ENCODE results near the gene B3GAT1. TPM values are rescaled to one million over a fixed set of nuclear protein-coding genes. Genes with fewer than 3 reads are reported as not detected.

The B3GAT1 gene
- total RNA-seq, 4 donors from 2014 or later, result 0.14 to 0.16 TPM; not detected in 2

DNA sequence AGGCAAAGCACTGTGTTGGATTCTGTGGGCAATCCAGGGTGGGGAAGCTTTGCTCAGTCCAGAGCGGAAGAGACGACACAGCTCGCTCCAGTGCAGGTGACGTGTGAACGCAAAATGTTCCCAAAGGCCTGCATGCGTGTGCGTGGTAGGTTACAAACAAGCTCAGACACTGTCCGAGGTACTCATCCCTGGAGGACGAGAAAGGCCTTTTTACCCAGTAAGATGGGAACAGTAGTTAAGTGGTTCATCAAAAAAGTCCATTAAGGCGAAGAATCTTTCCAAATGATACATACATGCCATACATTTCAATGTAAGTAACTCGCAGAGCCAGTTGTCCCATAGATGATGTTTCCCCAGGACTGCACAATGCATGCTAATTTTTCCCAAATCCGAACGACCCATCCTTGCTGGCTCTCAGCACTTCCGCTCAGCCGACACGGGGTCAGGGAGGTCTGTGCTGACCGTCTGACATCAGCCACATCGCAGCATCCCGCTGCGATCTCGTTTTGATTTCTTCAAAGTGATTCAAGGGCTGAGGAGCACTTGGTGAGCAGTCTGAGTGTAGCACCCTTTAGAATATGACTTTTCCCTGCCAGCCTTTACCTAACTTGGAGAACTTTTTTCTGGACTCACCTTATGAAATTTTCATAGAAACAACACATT is 19.0 kb downstream of the B3GAT1 start:
- intact Hi-C loops (cut with DNase I; ENCODE audit: low total_unique reads) (no loop called here), in situ Hi-C loops (cut with MboI; ENCODE audit: low pct_ligation_motif_present in 1 of 4, low pct_unique_long_range_greater_than_20kb in 1 of 4, low sequenced_read_pairs in 3 of 4) (no loop called here)
- no peak overlapping the region for H3K4me3 ChIP-seq
- DNase-seq, result no peak
- no peak for TF ChIP-seq POLR2A (IDR thresholded peaks at IDR 0.05)
- TF ChIP-seq, protein P1, sequence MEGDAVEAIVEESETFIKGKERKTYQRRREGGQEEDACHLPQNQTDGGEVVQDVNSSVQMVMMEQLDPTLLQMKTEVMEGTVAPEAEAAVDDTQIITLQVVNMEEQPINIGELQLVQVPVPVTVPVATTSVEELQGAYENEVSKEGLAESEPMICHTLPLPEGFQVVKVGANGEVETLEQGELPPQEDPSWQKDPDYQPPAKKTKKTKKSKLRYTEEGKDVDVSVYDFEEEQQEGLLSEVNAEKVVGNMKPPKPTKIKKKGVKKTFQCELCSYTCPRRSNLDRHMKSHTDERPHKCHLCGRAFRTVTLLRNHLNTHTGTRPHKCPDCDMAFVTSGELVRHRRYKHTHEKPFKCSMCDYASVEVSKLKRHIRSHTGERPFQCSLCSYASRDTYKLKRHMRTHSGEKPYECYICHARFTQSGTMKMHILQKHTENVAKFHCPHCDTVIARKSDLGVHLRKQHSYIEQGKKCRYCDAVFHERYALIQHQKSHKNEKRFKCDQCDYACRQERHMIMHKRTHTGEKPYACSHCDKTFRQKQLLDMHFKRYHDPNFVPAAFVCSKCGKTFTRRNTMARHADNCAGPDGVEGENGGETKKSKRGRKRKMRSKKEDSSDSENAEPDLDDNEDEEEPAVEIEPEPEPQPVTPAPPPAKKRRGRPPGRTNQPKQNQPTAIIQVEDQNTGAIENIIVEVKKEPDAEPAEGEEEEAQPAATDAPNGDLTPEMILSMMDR (IDR thresholded peaks at IDR 0.05), result no peak
- no peak for TF ChIP-seq POLR2AphosphoS5 (IDR thresholded peaks at IDR 0.05)
- no peak for TF ChIP-seq EP300 (IDR thresholded peaks at IDR 0.05; ENCODE audit: low read depth)
- H3K4me1 ChIP-seq, result no peaks in the 10 kb centered on the region
- H3K9me3 ChIP-seq, result no peaks in the 10 kb centered on the region
- H3K36me3 ChIP-seq, result no peaks in the 10 kb centered on the region
- peaks cover 4% of the 10 kb centered on the region for H3K27me3 ChIP-seq
- no peak overlapping the region for H3K27ac ChIP-seq
- WGBS, 2 donors (ENCODE audit: low coverage in 1 of 2), result 80 to 87% methylated on average over 2 to 21 of the region's 21 CpGs

GRCh38 chr11:134391656-134392055 is 20.4 kb downstream of the B3GAT1 start:
- H3K36me3 ChIP-seq, result no peaks in the 10 kb centered on the region
- in situ Hi-C loops (cut with MboI; ENCODE audit: low pct_ligation_motif_present in 1 of 4, low pct_unique_long_range_greater_than_20kb in 1 of 4, low sequenced_read_pairs in 3 of 4) (no loop called here), intact Hi-C loops (cut with DNase I; ENCODE audit: low total_unique reads) (no loop called here)
- no peak for DNase-seq
- 77% methylated on average over 13 of the region's 13 CpGs; no CpG with 5 or more reads in 1 of the 2 donors for WGBS, 2 donors (ENCODE audit: low coverage in 1 of 2)
- no peaks in the 10 kb centered on the region for H3K9me3 ChIP-seq
- TF ChIP-seq, protein P1 (IDR thresholded peaks at IDR 0.05), result no peak
- no peak overlapping the region for H3K4me3 ChIP-seq
- H3K27me3 ChIP-seq, result peaks cover 4% of the 10 kb centered on the region
- H3K27ac ChIP-seq, result no peak overlapping the region
- H3K4me1 ChIP-seq, result no peaks in the 10 kb centered on the region

DNA sequence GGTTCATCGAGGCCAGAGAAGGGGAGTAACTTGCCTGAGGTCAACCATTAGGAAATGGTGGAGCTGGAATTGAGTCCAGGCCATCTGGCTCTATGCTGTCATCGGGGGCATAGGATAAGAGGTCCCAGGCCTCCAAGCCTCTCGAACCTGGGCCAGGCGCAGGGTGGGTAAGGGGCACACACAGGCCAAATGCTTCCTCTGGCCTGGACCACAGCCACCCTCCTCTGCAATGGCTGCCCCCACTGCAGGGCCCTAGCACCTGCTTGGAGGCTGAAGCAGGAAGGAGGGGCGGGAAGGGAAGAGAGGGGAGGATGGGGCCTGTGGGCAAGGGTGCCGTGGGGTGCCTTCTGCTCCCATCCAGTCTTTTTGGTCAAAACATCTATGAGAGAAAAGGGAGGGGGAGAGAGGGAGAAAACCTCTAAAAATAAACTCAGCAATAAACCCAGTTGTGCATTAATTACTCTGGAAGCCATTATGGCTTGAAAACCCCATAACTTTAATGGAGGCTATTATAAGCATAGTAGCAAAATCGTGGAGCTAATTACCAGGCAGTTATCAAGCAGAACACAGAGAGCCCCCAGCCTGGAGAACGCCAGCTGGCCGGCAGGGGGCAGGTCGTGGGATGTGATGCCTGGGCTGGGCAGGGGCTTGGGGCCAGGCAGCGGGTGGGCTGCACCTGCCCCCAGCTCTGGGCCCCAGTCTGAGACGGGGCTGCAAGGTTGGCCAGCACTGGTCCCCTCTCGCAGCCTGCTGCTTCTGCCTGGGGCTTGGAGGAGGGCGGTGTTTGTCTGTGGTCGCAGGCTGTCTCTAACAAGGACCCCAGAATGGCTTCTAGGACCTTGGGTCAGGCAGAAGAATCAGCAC is 21.1 kb downstream of the B3GAT1 start:
- no peak for DNase-seq
- TF ChIP-seq EP300 (IDR thresholded peaks at IDR 0.05; ENCODE audit: low read depth) (no peak), POLR2A (IDR thresholded peaks at IDR 0.05) (no peak), POLR2AphosphoS5 (IDR thresholded peaks at IDR 0.05) (no peak)
- TF ChIP-seq, protein P1 (IDR thresholded peaks at IDR 0.05), result no peak
- peaks cover 4% of the 10 kb centered on the region for H3K27me3 ChIP-seq

DNA sequence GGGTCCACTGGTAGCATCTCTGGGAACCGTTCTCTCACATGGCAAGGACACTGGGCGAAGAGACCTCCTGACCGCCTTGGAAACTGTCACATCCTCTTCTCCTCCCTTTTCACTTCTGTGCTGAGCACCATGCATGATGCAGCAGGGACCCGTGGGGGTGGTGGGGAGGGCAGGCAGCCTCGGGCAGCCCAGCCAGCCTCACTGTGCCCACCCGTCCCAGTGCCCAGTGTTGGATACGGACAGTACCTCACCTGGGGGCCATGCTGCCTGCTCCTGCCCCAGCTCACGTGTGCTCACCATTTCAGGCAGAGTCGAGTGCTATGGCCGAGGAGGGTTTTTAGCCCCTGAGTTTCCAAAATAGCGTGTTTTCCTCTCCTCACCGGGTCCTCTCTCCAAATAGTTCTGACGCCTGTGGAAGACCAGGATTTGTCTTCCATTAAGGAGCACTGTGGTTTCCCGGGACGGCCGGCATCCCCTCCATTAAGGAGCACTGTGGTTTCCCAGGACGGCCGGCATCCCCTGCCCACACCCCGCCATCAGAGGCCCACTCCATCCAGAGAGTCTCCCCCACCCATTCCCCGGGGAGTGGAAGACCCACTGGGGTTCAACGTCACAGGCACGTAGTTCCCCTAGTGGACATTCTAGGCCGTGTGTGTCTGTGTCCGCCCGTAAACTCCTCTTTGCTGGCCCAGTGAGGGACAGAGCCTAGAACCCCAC is 22.4 kb downstream of the B3GAT1 start:
- Histone ChIP-seq H3K4me3 (no peak overlapping the region), H3K4me1 (no peaks in the 10 kb centered on the region), H3K27me3 (peaks cover 4% of the 10 kb centered on the region), H3K36me3 (no peaks in the 10 kb centered on the region), H3K27ac (no peak overlapping the region), H3K9me3 (no peaks in the 10 kb centered on the region)
- in situ Hi-C loops (cut with MboI; ENCODE audit: low pct_ligation_motif_present in 1 of 4, low pct_unique_long_range_greater_than_20kb in 1 of 4, low sequenced_read_pairs in 3 of 4), result no loop called here
- no peak for TF ChIP-seq POLR2AphosphoS5 (IDR thresholded peaks at IDR 0.05)
- TF ChIP-seq, protein P1 (IDR thresholded peaks at IDR 0.05), result no peak
- TF ChIP-seq POLR2A (IDR thresholded peaks at IDR 0.05), result no peak
- TF ChIP-seq EP300 (IDR thresholded peaks at IDR 0.05; ENCODE audit: low read depth), result no peak
- intact Hi-C loops (cut with DNase I; ENCODE audit: low total_unique reads), result no loop called here
- 90% methylated on average over 25 of the region's 25 CpGs; no CpG with 5 or more reads in 1 of the 2 donors for WGBS, 2 donors (ENCODE audit: low coverage in 1 of 2)
- no peak for DNase-seq

More for the DNA sequence above, 21.1 kb downstream of the B3GAT1 start:
- H3K27ac ChIP-seq, result no peak overlapping the region
- H3K4me1 ChIP-seq, result no peaks in the 10 kb centered on the region
- in situ Hi-C loops (cut with MboI; ENCODE audit: low pct_ligation_motif_present in 1 of 4, low pct_unique_long_range_greater_than_20kb in 1 of 4, low sequenced_read_pairs in 3 of 4), result no loop called here
- H3K4me3 ChIP-seq, result no peak overlapping the region
- H3K36me3 ChIP-seq, result no peaks in the 10 kb centered on the region
- 63 to 82% methylated on average over 2 to 15 of the region's 15 CpGs for WGBS, 2 donors (ENCODE audit: low coverage in 1 of 2)
- intact Hi-C loops (cut with DNase I; ENCODE audit: low total_unique reads), result no loop called here
- H3K9me3 ChIP-seq, result no peaks in the 10 kb centered on the region

Data from transverse colon (tissue), 4 donors.